GM21447 (cell line): ENCODE results near the gene RAF1.
"Not testable (repeated sequence)": the region's sequence is repeated elsewhere in the genome, so short reads cannot be mapped to it uniquely, and the experiment has no call there.

Source experiments
- ATAC-seq: cut with Tn5 transposase; IDR thresholded peaks from one replicate; pipeline ENCODE4 v1.9.1; 2021; ENCODE audit not compliant: unreplicated experiment

The RAF1 gene

DNA sequence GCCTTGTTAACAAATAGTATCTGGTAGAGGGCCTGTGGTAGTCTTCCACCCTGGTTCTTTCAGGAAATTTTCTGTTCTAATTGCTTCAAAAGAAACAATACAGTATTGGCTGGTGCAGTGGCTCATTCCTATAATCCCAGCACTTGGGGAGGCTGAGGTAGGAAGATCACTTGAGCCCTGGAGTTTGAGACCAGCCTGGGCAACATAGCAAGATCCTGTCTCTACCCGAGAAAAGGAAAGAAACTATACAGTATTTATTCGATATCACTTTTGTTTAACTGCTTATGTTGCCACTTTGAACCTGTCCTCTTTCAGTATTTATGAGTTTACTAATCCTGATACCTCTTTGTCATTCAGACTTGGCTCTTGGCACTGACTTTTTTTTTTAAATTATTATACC is 102.5 kb downstream of the RAF1 start:
- no peak for ATAC-seq

DNA sequence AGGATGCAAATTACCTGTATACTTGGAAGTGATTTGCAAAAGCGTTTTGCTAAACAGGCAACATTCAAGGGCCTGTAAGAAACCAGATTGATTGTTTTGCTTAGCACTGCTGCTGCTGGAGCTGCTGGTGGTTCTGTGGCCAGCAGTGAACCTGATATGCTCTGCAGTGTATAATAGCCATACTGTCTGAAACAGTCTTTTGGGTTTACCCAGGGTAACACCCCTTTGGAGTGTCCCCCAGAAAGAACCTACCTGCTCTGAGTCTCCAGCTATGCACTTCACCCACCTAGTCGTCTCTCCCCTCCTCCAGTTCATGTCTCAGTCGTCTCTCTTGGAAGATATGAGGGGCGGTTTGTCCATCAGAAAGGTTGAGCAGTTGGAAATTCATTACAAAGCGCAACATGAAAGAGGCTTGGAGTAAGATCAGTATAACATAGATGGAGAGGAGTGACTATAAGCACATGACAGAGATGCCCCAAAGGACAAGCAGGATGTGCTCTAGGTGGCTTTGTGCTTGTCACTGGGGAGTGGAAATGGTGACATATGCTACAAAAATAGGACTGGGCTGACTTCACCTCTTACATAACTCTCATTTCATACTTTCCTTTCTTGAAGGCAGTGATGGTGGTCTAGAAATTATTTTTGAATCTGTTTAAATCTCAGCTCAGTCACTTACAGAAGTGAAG is 103.3 kb downstream of the RAF1 start:
- ATAC-seq = peak; percentile 53

- ATAC-seq = no peak
Observed at GRCh38 chr3:12559520-12559919, 104.4 kb downstream of the RAF1 start.

- no peak for ATAC-seq
Observed at GRCh38 chr3:12558706-12559105, 105.2 kb downstream of the RAF1 start.

GRCh38 chr3:12557473-12558100 is 106.3 kb downstream of the RAF1 start:
- ATAC-seq = no peak

GRCh38 chr3:12556690-12557472 is 107.0 kb downstream of the RAF1 start, which contains the start of gene MKRN2:
Gene MKRN2 (plus strand): TSS chr3:12557087. CDS start chr3:12557151, 64 bp downstream.
- peak; percentile 64 for ATAC-seq

DNA sequence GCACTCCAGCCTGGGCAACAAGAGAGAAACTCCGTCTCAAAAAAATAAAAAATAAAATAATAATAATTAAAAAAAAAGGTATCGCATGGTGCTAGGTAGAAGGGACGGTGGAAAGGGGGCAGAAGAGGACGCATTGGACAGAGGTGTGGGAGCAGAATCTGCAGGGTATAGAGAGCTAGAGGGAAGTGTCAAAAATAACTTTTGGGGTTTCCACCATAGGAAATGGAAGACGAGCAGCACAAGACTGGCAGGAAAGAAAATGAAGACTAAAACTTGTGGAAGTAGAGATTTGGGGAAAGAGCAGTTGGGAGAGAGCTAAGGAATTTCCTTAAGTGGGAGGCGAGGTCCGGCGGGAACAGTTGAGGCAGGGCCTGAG is 107.6 kb downstream of the RAF1 start:
- ATAC-seq = no peak

GRCh38 chr3:12553921-12554391 is 110.0 kb downstream of the RAF1 start:
- no peak for ATAC-seq

DNA sequence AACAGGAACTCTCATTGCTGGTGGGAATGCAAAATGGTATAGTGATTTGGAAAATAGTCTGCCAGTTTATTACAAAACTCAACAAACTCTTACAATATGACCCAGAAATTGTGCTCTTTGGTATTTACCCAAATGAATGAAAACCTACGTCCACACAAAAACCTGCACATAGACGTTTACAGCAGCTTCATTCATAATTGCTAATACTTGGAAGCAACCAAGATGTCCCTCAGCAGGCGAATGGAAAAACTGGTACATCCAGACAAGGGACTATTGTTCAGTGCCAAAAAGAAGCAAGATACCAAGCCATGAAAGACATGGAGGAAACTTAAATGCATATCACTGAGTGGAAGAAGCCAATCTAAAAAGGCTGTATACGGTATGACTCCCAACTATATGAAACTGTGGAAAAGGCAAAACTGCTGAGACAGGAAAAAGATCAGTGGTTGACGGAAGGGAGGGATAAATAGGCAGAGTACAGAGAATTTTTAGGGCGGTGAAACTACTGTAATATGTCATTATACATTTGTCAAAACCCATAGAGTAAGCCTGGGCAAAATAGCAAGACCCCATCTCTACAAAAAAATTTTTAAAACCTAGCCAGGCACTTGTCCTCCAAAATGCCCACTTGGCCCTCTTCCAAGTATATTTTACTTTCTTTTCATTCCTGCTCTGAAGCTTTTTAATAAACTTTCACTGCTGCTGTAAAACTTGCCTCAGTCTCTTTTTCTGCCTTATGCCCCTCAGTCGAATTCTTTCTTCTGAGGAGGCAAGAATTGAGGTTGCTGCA is 113.8 kb downstream of the RAF1 start:
- ATAC-seq = no peak

DNA sequence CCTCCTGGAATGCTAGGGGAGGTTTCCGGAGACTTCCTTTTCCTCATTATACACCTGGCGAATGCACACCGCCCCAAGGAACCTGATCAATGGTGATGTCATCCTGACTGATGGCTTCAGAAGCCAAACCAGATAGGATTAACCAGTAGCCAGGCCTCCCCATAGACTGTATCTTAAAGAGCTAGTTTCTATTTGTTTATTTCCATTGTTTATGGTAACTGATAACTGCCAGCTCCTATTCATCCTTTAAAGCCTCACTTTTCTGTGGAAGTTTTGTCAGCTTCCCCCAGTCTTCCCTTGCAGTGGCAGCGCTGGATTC is 118.5 kb downstream of the RAF1 start, which contains the start of gene MKRN2OS:
MKRN2OS (minus strand) TSS at position 27 of the 319 bp plus-strand sequence. CDS start 35 bp downstream, outside the sequence.
- ATAC-seq = no peak

- ATAC-seq = no peak
Observed at GRCh38 chr3:12544652-12545472, 119.1 kb downstream of the RAF1 start.

- ATAC-seq = not testable (repeated sequence)
Observed at GRCh38 chr3:12543497-12543896, 120.4 kb downstream of the RAF1 start.

GRCh38 chr3:12541625-12542024 is 122.3 kb downstream of the RAF1 start:
- no peak for ATAC-seq

GRCh38 chr3:12536423-12536822 is 127.5 kb downstream of the RAF1 start:
- no peak for ATAC-seq
